Astrocyte (in vitro differentiated cells and primary cell): ENCODE data around the gene DES. TPM values are rescaled to one million over a fixed set of nuclear protein-coding genes. Genes with fewer than 3 reads are reported as not detected.

Source experiments
- DNase-seq: peaks from one replicate; pipeline ENCODE4 v3.0.0-alpha.2; 2010; ENCODE audit warnings: low read depth
- FAIRE-seq: peaks from 2 replicates; lab custom pipeline; 2011; peaks lifted over from hg19 to GRCh38; lab: Jason Lieb, UNC
- H2AFZ ChIP-seq: 2 replicates; pipeline ENCODE4 v1.6.0; 2012; ENCODE audit warnings: low read depth, low read length, inconsistent platforms
- H3K27ac ChIP-seq: 2 replicates; pipeline ENCODE4 v1.5.1; 2011; ENCODE audit warnings: low read depth, low read length, inconsistent platforms
- H3K27me3 ChIP-seq: 2 replicates; pipeline ENCODE4 v1.6.0; 2011; ENCODE audit warnings: low read length, inconsistent platforms; ENCODE audit not compliant: insufficient read depth
- H3K36me3 ChIP-seq: 2 replicates; pipeline ENCODE4 v1.5.1; 2011; ENCODE audit warnings: low read length, inconsistent platforms; ENCODE audit not compliant: insufficient read depth
- H3K4me1 ChIP-seq: 2 replicates; pipeline ENCODE4 v1.5.1; 2011; ENCODE audit warnings: low read length, inconsistent platforms; ENCODE audit not compliant: insufficient read depth
- H3K4me2 ChIP-seq: 2 replicates; pipeline ENCODE4 v1.6.0; 2012; ENCODE audit warnings: low read length, inconsistent platforms
- H3K4me3 ChIP-seq: 2 replicates; pipeline ENCODE4 v1.5.1; 2011; ENCODE audit warnings: low read depth, mild to moderate bottlenecking, low read length, inconsistent platforms; ENCODE audit not compliant: insufficient read depth
- H3K79me2 ChIP-seq: 2 replicates; pipeline ENCODE4 v1.6.0; 2012; ENCODE audit warnings: mild to moderate bottlenecking, low read length, inconsistent platforms; ENCODE audit not compliant: insufficient read depth
- H3K9ac ChIP-seq: 2 replicates; pipeline ENCODE4 v1.6.0; 2012; ENCODE audit warnings: mild to moderate bottlenecking, low read length, inconsistent platforms
- H3K9me3 ChIP-seq: 2 replicates; pipeline ENCODE4 v1.5.1; 2012; ENCODE audit warnings: low read depth, mild to moderate bottlenecking, low read length, inconsistent platforms; ENCODE audit not compliant: insufficient read depth
- H4K20me1 ChIP-seq: 2 replicates; pipeline ENCODE4 v1.6.0; 2012; ENCODE audit warnings: low read length, inconsistent platforms; ENCODE audit not compliant: insufficient read depth
- H3K27ac Mint-ChIP-seq: one replicate; pipeline ENCODE4 v1.8.0; 2021; ENCODE audit warnings: mild to moderate bottlenecking, mixed read lengths; ENCODE audit not compliant: unreplicated experiment
- H3K27me3 Mint-ChIP-seq: one replicate; pipeline ENCODE4 v1.8.0; 2021; ENCODE audit warnings: low read depth, mixed read lengths; ENCODE audit not compliant: unreplicated experiment
- H3K36me3 Mint-ChIP-seq: one replicate; pipeline ENCODE4 v1.8.0; 2021; ENCODE audit warnings: low read depth, mixed read lengths; ENCODE audit not compliant: unreplicated experiment
- H3K4me1 Mint-ChIP-seq: one replicate; pipeline ENCODE4 v1.8.0; 2021; ENCODE audit warnings: low read depth, mixed read lengths; ENCODE audit not compliant: unreplicated experiment
- H3K4me3 Mint-ChIP-seq: one replicate; pipeline ENCODE4 v1.8.0; 2021; ENCODE audit warnings: mild to moderate bottlenecking, moderate library complexity, mixed read lengths; ENCODE audit not compliant: unreplicated experiment
- H3K9me3 Mint-ChIP-seq: one replicate; pipeline ENCODE4 v1.8.0; 2021; ENCODE audit warnings: mild to moderate bottlenecking, mixed read lengths; ENCODE audit not compliant: unreplicated experiment
- EZH2 ChIP-seq: IDR thresholded peaks from 2 replicates; pipeline ENCODE4 v1.6.1; 2012; ENCODE audit warnings: mild to moderate bottlenecking, low read length, inconsistent platforms; ENCODE audit not compliant: insufficient read depth
- total RNA-seq: library from RNA; stranded (reverse); gene quantifications from 2 replicates; pipeline ENCODE4 v1.2.1, GENCODE V29; 2021
- TF ChIP-seq, protein P1 (sequence below): IDR thresholded peaks from 2 replicates; pipeline ENCODE4 v1.5.1; 2011; ENCODE audit warnings: low read depth, mild to moderate bottlenecking, inconsistent platforms, low read length, moderate library complexity; ENCODE audit not compliant: insufficient read depth

Gene DES
- total RNA-seq, 1 donor from 2014 or later: 5.4 TPM

DNA sequence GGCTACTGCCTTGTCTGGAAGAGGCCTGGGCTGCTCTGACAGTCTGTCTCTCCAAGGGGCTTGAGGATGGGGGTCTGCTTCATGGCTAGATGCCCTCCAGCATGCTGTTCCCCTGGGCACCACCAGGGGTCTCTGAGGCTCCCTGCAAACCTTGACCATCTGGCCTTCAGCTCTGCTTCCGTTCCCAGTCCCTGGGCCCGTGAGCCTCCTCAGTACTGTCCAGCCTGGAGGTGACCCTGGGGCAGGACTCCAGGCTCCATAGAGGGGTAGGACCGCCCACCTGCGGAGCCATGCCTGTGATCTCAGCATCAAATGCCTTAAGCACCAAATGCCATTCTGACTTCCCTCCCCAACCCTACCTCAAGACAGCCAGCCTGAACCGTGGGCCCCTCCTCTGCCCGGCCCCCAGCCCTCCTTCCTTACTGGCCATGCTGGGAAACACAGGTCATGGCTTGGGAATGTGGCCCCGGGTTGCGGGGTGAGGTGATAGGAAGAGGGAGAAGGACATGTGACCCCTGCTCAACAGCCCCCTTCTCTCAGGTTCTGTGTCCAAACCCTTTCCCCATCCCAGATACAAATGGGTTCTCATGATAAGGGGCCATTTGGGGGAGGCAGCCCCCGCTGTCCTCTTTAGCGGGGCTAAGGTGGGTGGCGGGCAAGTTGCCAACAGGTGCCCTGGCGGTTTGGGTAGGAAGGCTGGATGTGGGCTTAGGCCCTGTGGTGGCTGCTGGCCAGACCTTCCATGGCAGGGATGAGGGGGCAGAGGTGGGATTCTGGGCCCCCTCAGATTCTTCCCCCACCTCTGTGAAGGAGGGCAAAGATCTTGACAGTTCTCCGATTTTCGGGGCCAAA, 41.5 kb downstream of the DES start:
- Mint-ChIP-seq H3K27me3 (no peaks in the 10 kb centered on the region), H3K27ac (peak overlapping the region; percentile 89), H3K9me3 (no peaks in the 10 kb centered on the region), H3K36me3 (peaks cover 26% of the 10 kb centered on the region), H3K4me1 (peaks cover 25% of the 10 kb centered on the region), H3K4me3 (peak overlapping the region; percentile 27)
- Histone ChIP-seq H3K4me2 (peak overlapping the region; percentile 76), H3K4me3 (no peak overlapping the region), H2AFZ (no peak overlapping the region), H3K36me3 (peaks cover 5% of the 10 kb centered on the region), H3K27ac (peak overlapping the region; percentile 37), H3K9ac (peak overlapping the region; percentile 54), H3K9me3 (no peaks in the 10 kb centered on the region), H3K27me3 (no peaks in the 10 kb centered on the region), H3K79me2 (peaks cover 10% of the 10 kb centered on the region), H3K4me1 (peaks cover 30% of the 10 kb centered on the region), H4K20me1 (no peaks in the 10 kb centered on the region)
- TF ChIP-seq, protein P1, sequence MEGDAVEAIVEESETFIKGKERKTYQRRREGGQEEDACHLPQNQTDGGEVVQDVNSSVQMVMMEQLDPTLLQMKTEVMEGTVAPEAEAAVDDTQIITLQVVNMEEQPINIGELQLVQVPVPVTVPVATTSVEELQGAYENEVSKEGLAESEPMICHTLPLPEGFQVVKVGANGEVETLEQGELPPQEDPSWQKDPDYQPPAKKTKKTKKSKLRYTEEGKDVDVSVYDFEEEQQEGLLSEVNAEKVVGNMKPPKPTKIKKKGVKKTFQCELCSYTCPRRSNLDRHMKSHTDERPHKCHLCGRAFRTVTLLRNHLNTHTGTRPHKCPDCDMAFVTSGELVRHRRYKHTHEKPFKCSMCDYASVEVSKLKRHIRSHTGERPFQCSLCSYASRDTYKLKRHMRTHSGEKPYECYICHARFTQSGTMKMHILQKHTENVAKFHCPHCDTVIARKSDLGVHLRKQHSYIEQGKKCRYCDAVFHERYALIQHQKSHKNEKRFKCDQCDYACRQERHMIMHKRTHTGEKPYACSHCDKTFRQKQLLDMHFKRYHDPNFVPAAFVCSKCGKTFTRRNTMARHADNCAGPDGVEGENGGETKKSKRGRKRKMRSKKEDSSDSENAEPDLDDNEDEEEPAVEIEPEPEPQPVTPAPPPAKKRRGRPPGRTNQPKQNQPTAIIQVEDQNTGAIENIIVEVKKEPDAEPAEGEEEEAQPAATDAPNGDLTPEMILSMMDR: peak; percentile 76
- TF ChIP-seq EZH2: no peak
- FAIRE-seq: no peak
- peak; percentile 33 for DNase-seq

DNA sequence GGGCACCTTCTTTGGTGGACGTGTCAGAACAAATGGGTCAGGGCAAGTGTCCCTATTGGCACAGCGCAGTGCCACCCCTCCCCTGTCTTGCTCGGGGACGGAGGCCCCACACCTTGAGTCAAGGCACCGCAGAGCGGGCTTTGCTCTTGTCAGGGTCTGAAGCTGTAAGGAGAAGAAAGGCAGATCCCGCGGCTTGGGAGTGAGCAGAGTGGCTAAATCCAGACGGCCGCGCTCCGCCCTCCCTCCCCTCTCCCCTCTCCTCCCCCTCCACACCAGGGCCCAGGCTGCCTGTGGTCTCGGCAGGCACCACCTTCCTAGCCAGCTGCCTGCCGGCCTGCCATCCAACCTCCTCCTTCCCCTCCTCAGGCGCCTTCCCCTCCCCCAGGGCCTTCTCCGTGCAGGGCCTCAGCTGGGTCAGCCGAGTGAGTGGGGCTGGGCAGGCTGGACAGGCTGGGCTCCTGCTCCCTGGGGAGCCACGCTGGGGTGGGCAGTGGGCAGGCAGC, 42.3 kb downstream of the DES start:
- FAIRE-seq: no peak

More for the DNA sequence above, 42.3 kb downstream of the DES start:
- no peaks in the 10 kb centered on the region for H3K27me3 Mint-ChIP-seq
- no peak for TF ChIP-seq EZH2
- TF ChIP-seq, protein P1: no peak
- peak overlapping the region; percentile 73 for H3K27ac Mint-ChIP-seq
- H3K27me3 ChIP-seq: no peaks in the 10 kb centered on the region
- H3K4me3 Mint-ChIP-seq: no peak overlapping the region
- peaks cover 30% of the 10 kb centered on the region for H3K4me1 ChIP-seq
- peaks cover 30% of the 10 kb centered on the region for H3K36me3 Mint-ChIP-seq
- peaks cover 5% of the 10 kb centered on the region for H3K36me3 ChIP-seq
- no peak overlapping the region for H2AFZ ChIP-seq
- H3K9ac ChIP-seq: peak overlapping the region; percentile 54
- peaks cover 24% of the 10 kb centered on the region for H3K4me1 Mint-ChIP-seq
- H3K9me3 Mint-ChIP-seq: no peaks in the 10 kb centered on the region
- H3K27ac ChIP-seq: peak overlapping the region; percentile 37
- peak; percentile 84 for DNase-seq
- peak overlapping the region; percentile 76 for H3K4me2 ChIP-seq
- no peaks in the 10 kb centered on the region for H4K20me1 ChIP-seq
- H3K4me3 ChIP-seq: peak overlapping the region; percentile 33
- H3K79me2 ChIP-seq: peaks cover 10% of the 10 kb centered on the region
- H3K9me3 ChIP-seq: no peaks in the 10 kb centered on the region
